ENCODE results near the gene FAM124A.
A peak's percentile ranks its signal among the peaks of the same experiment; 100 is the strongest.

Gene FAM124A, protein sequence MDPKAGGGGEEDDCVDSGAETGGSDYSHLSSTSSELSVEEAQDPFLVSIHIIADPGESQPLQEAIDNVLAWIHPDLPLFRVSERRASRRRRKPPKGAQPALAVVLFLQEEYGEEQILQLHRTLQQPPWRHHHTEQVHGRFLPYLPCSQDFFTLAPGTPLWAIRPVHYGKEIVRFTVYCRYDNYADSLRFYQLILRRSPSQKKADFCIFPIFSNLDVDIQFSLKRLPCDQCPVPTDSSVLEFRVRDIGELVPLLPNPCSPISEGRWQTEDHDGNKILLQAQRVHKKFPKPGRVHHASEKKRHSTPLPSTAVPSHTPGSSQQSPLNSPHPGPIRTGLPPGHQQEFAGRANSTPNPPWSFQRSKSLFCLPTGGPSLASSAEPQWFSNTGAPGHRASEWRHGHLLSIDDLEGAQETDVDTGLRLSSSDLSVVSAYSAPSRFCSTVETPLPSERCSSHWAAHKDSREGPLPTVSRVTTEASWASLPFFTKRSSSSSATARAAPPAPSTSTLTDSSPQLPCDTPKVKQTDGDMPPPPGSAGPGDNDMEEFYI

GRCh38 chr13:51222037-51222685 is at the start of gene FAM124A:
Gene FAM124A, plus strand, starts transcription at chr13:51222398. Its CDS starts 104 bp downstream, at chr13:51222502.
- DNase-seq = peak; percentile 21 to 24

DNA sequence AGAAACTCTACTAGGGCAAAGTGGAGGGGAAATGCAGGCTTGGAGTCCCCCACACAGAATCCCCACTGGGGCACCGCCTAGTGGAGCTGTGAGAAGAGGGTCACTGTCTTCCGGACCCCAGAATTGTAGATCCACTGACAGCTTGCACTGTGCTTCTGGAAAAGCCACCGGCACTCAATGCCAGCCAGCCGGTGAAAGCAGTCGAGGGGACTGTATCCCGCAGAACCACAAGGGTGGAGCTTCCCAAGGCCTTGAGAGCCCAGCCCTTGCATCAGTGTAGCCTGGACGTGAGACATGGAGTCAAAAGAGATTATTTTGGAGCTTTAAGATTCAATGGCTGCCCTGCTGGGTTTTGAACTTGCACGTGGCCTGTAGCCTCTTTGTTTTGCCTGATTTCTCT is 47.2 kb upstream of the FAM124A start:
- no peak for DNase-seq

DNA sequence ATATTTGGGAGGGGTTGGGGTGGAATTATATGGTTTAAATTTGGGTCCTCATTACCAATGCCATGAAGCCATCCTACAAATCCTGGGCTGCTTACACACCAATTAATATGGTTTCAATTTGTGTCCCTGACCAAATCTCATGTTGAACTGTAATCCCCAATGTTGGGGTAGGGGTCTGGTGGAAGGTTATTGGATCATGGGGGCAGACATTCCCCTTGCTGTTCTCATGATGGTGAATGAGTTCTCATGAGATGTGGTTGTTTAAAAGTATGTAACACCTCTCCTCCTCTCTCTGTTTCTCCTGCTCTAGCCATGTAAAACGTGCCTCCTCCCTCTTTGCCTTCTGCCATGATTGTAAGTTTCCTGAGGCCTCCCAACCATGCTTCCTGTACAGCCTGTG is 46.6 kb upstream of the FAM124A start:
- DNase-seq = no peak

DNA sequence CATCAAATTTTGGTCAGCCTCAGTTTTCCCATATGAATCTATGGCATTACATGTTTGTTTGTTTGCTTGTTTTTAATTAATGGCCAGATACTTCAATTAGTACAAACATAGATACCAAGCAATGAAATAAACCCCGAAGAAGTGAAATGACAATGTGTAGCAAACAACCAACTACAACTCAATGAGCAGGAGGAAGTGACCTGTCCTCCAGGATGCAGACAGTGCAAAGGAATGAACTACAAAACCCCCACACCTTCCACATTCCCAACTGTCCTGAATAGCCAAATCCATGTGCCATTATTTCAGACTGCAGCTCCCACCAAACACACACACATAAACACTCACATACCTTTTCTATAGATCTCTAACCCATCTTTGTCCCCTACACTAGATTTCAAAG is 45.0 kb upstream of the FAM124A start:
- DNase-seq = no peak

DNA sequence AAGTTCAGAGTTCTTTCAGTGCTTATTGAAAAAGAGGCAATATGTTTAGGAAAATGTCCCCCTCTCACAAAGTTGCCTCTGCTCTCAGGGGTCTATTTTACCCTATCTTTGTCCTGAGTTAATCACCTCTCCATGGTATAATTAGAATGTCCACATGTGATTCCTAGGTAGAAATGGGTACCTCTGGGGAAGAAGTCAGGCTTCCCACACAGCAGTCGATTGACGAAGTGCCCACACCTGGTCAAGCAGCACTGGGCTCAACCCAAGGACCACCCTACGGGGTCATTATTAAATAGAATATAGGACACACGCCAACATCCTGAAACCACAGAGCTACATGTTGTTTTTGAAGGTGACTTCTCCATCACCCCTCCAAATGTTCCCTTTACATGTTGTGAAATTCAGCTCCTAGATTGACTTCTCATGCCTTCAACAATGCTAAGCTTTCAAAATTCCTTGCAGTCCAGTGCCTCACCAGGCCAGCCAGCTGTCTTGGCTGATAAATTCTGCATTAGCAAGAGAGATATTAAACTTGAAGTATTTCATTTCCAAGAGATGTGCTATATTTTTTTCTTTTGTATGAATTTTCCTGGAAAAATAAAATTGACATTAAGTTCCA is 43.6 kb upstream of the FAM124A start:
- DNase-seq = no peak

- DNase-seq = no peak
Observed at GRCh38 chr13:51179432-51179971, 42.7 kb upstream of the FAM124A start.

DNA sequence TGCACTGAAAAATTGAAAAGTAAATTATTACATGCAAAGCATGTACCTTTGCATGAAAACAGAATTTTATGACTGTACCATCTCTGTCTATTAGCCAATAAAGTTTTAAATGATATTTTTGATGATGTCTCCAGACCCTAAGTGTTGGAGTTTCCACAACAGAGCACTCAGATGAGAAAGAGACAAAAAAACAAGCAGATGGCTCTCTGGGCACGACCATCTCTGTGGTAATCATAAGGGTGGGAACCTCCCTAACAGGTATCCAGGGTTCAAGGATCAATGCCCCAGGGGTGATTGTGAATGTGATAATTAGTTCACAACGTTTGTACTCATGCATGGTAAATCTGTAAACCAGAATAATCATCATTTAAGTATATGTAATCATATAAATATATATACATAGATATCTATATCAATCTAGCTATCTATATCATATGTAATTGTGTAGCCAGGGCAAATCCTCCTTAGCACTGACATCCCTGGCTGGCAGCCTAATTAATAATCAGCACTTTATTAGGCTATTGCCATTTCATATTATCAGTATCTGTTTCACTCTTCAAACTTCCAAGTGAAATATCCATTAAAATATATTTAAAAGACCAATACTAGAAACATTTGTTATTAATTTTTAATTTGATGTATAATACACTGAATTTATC is 41.2 kb upstream of the FAM124A start:
- DNase-seq = no peak

GRCh38 chr13:51181786-51182383 is 40.3 kb upstream of the FAM124A start:
- DNase-seq = no peak

- no peak for DNase-seq
Observed at GRCh38 chr13:51191743-51192142, 30.5 kb upstream of the FAM124A start.

DNA sequence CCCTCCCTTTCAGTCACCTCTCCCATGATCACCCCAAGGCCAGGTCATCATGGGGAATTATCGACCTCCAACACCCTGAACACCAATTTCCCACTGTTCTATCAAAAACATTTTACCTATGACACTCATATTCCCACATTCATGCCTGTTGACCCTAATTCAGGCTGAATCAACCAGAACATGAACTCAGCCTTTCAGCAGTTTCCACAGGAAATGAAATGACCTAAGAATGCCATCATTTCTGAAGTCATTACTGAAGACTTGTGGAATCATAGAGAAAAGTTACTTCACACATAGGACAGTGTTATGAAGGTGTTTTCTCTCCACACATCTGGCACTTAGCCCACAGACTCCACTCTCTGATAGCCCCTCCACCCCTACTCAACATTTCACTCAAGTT is 29.9 kb upstream of the FAM124A start:
- no peak for DNase-seq

DNA sequence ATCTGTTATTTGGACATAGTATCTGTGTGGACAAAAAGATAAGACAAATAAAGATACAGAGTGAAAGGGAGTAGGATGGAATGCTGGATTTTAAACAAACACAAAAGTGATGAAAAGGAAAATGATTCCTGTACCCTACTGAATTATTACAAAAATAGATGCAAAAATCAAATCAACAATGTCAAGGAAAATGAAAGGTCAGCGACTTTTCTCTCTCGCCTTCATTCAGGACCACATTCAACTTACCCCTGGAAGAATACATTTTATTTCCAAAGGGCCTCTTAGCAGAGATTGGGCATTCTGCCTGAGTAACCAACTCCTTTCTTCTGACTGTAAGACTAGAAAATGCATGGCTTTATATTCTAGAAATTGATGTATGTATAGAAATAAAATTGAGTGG is 28.8 kb upstream of the FAM124A start:
- no peak for DNase-seq

GRCh38 chr13:51194942-51195341 is 27.3 kb upstream of the FAM124A start:
- no peak for DNase-seq

DNA sequence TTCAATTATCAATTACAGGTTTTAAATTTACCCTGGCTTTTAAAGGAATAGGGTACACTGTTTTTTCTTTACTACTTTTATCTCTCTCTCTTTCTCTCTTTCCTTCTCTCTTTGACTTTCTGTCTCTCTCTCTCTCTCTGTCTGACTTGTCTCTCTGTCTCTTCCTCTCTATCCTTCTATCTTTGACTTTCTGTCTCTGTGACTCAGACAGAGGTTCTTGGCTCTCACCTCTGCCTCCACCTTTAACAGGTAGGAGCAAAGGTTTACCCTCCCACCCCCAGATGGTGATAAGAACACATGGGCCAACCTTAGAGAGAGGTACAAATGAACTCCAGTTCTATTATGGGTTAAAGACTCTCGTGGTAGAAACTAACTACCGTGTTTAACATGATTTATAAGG is 20.3 kb upstream of the FAM124A start:
- DNase-seq = no peak

- DNase-seq = no peak
Observed at GRCh38 chr13:51202477-51203046, 19.6 kb upstream of the FAM124A start.

DNA sequence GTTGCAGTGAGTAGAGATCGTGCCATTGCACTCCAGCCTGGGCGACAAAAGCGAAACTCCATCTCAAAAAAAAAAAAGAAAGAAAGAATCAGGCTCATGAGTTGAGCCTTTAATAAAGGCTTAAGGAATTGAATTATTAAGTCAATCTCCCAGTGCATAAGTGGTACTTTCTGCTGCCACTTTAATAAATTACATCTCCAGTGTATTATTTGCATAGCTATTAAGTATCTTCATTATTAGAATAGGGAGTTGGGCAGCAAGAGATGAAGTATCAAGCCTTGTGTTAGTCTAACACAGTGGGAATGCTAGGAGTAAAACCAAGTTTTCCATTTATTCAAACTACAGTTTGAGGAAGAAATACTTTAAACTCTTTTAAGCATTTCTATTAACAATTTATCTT is 15.6 kb upstream of the FAM124A start:
- no peak for DNase-seq

- no peak for DNase-seq
Observed at GRCh38 chr13:51207881-51208280, 14.3 kb upstream of the FAM124A start.

DNA sequence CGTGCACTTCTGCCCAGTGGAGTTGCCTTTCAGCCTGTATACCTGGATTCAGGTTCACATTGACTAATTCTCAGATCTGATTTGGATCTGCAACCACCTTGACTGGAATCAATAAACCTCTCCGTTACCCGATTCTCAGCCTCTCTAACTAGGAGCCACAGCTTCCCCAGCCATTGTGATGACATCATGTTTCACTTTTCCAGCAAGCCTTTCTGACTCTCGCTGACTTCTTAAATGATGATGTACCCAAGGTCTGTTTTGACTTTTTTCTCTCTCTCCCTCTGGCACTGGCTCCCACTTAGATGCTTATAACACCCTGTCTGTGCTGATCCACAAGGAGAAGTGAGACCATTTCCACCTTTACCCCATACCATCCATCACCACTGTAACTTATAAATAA is 13.5 kb upstream of the FAM124A start:
- no peak for DNase-seq

- no peak for DNase-seq
Observed at GRCh38 chr13:51211910-51212309, 10.3 kb upstream of the FAM124A start.

GRCh38 chr13:51212758-51213157 is 9.4 kb upstream of the FAM124A start:
- DNase-seq = no peak

DNA sequence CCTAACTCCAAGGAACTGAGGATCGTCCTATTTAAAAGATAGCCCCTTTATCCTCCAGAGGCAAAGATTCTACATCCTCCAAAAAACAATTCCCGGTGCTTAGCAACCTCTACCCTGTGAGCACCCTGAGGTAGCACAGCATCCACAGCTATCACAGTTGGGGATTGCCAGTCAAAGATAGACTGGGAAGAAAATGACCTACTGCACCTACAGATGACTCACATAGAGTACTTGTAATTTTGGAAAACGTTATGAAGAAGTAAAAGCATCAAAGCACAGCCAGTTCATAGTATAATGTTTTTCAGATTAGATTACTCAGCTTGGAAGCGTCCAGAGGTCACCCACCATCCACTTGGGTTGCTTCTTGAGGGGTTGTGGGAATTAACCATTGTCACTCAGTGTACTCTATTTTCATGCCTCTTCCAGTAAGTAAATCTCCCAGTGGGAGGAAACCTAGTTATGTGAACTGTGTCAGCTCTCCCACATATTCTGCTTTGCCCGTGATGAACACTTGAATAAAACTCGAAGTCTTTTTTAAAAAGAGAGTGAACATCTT is 8.9 kb upstream of the FAM124A start:
- no peak for DNase-seq

GRCh38 chr13:51218626-51219025 is 3.6 kb upstream of the FAM124A start:
- no peak for DNase-seq

GRCh38 chr13:51220706-51221105 is 1.5 kb upstream of the FAM124A start:
- no peak for DNase-seq

Measured in CD4-positive, alpha-beta T cell treated with Interleukin-4 for 1 hour (primary cell).